HG03139 (cell line): ENCODE data around the gene SFXN1.
"Not testable (repeated sequence)": the region's sequence is repeated elsewhere in the genome, so short reads cannot be mapped to it uniquely, and the experiment has no call there.

ENCODE experiments used
- ATAC-seq: cut with Tn5 transposase; IDR thresholded peaks from one replicate; pipeline ENCODE4 v1.9.1; 2021; ENCODE audit not compliant: unreplicated experiment

SFXN1 gene, protein sequence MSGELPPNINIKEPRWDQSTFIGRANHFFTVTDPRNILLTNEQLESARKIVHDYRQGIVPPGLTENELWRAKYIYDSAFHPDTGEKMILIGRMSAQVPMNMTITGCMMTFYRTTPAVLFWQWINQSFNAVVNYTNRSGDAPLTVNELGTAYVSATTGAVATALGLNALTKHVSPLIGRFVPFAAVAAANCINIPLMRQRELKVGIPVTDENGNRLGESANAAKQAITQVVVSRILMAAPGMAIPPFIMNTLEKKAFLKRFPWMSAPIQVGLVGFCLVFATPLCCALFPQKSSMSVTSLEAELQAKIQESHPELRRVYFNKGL

DNA sequence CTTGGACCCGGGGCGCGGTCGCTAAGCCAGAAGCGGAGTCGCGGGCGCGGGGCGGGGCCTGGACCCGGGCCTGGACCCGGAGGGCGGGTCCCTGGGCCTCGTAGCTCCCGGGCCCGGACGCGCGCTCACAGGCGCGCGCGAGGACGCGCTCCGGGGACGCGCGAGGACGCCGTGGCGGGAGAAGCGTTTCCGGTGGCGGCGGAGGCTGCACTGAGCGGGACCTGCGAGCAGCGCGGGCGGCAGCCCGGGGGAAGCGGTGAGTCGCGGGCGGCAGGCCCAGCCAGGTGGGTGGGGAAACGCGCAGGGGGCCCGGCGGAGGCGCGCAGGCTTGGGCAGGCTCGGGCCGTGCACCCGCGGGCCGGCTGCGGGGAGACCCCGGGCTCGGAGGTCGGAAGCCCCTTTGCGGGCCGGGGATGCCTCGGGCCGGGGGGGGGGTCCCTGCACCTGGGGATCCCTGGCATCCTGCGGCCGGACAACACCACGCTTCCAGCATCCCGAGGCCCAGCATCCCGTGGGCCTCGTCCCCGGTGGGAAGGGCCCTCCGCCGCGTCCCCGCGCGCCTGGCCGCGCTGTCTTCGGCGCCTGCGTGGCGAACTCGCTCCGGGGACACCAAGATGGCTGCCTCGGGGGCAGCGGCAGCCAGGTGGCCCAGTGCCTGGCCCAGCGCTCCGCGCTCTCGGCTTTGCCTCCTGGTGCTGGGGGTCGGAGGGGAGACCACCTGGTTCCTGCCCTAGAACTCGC is at the start of gene SFXN1:
TSS of gene SFXN1 (plus strand) at position 177 of the 741 bp plus-strand sequence. CDS start 13,544 bp downstream, outside the sequence.
- peak; percentile 93 for ATAC-seq

DNA sequence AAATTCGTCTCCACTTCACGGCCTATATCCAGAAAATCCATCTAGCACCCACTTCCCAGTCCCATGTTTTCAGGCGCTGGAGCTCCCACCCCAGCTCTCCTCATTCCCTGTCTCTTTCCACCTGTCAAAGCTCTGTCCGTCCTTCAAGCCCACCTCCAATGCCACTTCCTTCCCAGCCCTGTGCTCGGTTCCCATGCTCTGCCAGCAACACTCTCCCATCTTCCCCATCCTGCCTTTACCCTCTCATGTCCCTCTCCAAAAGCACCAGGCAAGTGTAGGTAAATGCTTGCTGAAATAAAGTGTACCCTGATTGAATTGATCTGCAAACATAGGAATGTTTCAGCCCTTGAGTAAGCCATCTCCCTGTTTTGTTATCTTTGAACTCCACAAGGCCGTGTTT is 43.6 kb upstream of the SFXN1 start:
- ATAC-seq, result no peak

DNA sequence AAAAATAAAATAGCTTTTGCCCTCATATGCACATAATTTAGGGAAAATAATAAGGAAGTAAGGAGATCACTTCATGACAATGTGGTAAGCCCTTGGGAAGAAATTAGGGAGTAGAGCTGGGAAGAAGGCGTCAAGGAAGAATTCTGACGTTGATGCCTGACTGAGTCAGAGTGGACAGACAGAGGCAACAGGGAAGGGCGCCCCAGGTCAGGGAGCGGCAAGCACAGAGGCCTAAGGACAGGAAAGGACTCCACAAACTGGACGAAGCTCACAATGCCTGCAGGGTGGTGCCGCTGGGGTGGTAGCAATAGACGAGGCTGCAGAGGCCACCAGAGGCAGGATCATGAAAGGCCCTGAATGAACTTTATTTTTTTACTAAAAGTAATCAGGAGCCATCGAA is 42.0 kb upstream of the SFXN1 start:
- no peak for ATAC-seq

DNA sequence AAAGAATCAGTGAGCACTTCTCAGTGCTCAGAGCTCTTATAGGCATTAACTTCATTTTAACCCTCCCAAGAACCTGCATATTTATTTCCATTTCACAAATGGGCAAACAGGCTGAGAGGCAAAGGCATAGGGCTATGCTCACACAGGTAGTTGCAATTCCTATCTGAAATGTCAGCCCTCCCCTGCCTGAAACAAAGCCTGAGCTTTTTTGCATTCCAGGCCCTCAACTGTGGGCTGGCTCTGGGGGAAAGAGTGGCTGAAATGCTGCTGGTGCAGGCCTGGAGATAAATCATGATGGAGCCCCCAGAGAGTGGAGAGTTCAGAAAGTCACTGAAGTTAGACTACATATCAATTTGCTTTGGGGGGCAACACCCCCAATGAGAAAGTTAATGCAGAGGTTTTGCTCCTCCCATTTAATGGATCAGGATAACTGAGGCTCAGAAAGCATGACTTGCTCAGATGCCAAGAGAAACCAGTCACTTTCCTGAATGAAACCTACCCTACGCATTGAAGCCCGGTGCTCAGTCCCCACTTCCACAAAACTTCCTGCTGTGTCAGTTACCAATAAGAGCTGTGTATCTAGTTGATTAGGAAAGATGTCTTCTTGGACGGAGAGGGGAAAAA is 40.0 kb upstream of the SFXN1 start:
- no peak for ATAC-seq

DNA sequence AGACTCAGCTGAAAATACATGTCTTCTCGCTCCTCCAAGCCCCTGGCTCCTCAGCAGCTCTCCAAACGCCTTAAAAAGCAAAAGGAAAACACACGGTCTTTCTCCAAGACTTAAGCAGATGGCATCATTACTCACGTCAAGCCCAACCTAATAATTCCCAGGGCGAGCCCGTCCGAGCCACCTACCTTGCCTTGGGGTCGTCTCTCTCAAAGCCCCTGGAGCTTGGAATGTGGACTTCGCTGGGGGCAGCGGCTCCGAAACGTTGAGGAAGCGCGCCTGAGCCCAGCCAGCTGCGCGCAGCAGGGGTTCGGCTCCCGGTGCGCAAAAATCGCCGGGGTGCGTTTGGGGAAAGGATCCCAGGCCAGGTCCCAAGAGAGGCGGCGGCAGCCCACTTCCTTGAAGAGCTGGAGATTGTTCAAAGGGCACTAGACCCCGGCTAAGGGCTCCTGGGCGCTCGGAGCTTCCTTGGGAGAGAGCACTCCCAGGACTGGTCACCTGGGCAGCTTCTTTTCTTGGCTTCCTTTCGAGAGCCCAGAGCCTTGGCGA is 34.8 kb upstream of the SFXN1 start:
- ATAC-seq, result no peak

DNA sequence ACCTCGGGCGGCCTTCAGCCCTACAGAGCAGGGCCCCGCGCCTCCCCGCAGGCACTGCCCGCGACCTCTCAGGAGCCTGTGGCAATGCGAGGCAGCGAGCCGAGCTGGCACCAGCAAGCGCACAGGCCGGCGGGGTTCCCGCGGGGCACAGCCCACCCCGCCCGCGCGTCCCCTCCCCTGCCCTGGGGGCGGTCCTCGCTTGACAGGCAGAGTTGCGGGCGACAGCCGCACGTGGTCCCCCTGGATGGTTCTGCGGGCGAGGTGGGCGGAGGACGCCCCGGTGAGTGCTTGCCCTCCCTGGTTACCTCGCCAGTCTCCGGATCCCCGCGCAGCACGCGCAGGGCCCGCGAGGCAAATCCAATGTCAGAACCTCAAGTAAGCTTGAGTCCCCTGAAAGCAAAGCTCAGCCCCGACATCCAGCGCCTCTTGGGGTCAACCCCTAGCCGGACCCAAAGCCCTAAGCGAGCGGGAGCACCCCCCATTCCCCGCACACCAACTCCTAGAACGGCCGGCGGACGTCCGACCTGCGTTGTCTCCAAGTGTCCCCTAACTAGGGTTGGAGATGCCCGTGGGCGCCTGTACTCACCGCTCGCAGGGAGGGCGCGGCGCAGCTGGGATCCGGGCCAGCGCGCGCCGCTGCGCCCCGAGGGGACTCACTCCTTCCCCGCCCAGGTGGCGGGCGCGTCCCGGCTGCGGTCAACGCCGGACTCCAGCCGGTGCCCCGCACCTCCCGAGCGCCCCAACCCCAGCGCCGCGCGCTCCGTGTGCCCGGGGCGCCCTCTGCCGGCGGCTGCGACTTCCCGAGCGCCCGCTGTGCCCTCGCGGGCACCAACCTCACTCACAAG is 34.1 kb upstream of the SFXN1 start, which contains the start of gene DRD1:
TSS of gene DRD1 (minus strand) at position 123 of the 845 bp plus-strand sequence. CDS start 1,083 bp downstream, outside the sequence.
- ATAC-seq, result no peak

DNA sequence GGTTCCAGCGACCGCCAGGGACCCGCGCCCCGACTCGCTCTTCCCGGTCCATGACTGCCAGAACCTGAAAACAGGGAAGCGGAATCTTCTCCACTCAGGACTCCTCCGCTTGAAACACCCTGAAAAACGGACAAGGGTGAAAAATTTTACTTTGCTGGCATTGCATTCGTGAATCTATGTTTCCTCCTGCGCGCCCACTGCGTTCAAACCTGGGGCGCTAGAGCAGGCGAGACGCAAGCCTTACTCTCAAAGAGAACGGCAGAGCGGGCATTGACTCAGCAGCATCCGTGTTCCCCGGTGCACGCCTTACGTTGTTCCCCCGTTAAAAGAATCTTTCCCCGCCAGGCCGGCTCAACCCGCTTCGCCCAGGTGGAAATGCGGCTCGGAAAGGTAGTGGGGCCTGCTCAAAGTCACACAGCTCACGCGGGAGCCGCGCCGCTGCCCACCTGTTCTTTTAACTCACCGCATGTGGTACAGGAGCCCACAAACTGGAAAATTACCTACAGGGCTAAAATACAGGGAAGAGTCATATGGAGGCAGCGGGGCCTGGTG is 33.4 kb upstream of the SFXN1 start:
- ATAC-seq, result no peak

DNA sequence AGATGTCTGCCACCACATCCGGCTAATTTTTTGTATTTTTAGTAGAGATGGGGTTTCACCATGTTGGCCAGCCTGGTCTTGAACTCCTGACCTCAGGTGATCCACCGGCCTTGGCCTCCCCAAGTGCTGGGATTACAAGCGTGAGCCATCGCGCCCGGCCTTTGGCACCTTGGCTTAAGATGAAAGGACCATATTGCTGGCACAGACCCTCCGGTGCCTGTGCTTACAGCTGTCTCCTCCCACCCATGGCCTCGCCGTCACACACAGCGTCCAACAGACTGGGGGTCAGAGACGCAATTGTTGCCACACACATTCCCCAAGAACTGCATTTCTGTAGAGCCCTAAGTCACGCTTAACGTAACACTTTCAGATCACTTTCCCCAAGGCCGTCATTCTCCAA is 32.0 kb upstream of the SFXN1 start:
- ATAC-seq, result not testable (repeated sequence)

DNA sequence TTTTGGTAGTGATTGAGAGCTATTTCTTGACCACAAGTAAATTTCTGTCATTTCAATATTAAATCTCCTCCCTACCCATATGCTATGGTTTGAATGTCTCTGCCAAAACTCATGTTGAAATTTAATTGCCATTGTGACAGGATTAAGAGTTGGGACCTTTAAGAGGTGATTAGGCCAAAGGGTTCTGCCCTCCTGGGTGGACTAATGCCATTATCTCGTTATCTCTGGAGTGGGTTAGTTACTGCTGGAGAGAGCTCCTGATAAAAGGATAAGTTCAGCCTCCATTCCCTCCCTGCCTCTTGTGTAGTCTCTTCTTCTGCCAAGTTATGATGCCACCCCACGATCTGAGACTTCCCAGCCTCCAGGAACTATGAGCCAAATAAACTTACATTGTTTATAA is 30.8 kb upstream of the SFXN1 start:
- no peak for ATAC-seq

DNA sequence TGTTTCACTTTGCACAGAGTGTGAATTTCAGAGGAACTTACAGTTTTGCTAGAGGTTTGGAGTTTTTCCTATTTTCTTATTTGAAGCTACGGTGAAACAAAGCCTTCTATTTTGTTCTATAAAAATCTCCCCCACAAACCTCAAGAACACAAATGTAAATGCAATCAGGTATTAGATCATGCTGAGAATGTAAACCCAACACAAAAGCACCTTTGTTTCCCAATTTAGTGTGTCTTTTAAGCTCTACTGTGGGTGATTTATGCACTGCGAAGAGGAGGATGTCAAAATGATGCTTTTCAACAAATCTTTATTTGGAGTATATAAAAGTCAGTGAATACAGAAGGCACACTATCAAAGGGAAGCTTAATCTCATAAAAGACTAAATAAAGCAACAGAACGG is 30.1 kb upstream of the SFXN1 start:
- no peak for ATAC-seq

DNA sequence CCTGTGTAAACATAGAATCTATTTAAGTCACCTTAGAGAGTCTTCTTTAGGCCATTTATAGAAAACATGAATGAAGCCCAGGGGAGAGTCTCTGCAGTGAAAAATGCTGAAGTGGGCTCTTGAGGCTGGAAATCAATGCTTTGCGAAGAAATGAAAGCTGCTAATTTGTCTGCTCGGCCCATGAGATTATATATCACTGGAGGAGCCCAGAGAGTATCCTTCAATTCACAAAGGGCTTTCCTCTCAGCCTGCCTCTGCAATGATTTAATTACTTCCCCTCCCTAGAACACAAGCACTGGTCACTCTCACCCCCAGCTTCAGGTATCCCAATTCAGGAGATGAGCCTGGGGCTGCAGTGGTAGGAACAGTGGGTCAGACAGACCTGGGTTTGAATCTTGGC is 26.2 kb upstream of the SFXN1 start:
- ATAC-seq, result no peak

DNA sequence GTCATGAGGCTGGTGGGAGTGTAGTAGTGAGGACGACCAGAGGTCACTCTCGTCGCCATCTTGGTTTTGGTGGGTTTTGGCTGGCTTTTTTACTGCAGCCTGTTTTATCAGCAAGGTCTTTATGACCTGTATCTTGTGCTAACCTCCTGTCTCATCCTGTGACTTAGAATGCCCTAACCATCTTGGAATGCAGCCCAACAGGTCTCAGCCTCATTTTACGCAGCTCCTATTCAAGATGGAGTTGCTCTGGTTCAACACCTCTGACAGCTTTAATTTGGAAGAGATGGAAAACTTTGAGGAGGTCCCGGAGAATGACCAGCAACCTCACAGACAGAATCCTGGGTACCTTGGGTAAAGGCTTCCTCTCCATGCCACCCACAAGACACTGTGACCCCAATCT is 24.0 kb upstream of the SFXN1 start:
- ATAC-seq, result not testable (repeated sequence)

DNA sequence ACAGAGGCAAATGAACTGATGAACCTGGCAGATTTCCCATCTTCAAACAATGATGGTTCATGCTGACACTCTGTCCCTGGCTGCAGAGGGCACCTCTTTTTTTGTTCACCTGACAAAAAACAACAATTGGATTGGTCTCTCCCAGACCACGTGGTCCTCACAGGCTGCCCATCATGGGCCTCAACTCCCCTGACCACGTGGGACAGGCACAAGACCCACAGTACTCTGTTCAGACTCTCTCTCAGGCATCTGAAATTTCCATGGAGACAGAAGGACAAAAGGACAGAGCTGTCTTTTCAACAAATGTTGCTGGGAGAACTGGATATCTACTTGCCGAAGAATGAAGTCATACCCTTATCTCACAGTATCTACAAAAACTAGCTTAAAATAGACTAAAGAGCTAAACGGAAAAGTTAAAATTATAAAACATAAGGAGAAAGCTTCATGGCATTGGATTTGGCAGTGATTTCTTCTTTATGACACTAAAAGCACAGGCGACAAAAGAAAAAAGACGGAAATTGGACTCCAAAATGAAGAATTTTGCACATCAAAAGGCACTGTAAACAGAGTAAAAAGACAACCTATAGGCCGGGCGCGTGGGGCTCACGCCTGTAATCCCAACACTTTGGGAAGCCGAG is 22.1 kb upstream of the SFXN1 start:
- ATAC-seq, result no peak

DNA sequence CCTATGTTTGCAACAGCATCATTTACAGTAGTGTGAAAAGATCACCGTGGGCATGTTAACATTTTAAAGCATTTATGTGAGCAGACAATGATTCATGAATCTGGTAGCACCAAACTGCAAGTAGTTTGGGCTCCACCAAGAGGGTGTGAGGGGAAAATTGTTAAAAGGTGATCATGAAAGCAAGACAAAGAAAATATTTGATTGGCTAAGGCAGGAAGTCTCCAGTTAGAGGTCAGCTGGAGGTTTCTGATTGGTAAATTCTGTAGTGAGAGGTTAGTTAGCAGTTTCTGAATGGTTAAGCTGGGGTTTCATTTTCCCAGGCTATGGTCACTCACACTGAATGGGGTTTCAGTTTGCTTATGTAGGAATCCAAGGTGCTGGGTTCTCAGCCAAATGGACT is 20.9 kb upstream of the SFXN1 start:
- ATAC-seq, result peak; percentile 95

DNA sequence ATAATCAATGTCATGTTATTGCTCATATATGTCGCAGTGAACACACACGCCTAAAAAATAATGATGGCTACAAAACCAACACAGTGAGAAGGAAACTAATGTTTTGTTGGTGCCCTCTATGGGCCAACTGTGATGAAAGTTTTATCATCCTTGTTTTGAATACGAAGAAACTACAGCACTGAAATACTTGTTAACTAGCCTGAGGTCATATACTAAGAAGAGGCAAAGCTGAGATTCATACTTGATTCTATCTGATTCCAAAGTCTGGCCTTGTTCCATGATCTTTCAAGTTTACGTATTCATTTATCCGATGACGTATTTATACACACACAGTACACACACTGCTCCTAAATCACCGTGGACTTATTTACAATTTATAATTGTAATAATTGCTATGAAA is 18.2 kb upstream of the SFXN1 start:
- ATAC-seq, result no peak

DNA sequence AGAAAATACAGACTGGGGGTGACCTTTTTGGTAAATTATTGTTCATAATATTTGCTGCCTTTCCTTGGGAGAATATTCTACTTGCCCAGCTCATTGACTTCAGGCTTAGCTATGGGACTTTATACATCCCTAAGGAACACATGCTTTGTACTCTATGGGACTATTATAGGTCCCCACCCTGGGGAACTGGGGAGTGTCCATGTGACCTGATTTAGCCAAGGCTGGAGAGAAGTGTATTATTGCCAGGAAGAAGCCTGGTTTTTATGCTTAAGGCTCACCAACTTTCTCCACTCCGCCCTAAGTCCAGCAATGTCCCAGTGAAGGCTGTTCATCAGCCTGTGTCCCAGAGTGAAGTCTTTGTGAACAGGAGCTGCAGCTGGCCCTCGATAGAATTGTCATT is 17.8 kb upstream of the SFXN1 start:
- ATAC-seq, result no peak

DNA sequence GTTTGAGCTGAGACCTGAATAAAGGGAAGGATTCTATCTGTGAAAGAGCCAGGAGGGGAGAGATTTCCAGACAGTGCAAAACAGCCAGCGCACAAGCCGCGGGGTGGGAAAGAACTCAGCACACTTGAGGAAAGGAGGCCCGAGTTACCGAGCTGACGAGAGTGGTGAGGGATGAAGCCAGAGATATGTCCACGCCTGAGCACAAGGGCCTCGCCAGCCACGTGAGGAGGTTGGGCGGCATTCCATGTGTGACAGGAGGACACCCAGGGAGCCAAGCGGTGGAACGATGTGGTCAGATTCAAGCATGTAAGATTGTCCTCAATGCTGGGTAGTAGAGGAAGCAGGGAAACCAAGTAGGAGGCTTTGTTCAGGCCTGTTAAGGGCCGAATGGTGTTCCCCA is 17.0 kb upstream of the SFXN1 start:
- no peak for ATAC-seq

DNA sequence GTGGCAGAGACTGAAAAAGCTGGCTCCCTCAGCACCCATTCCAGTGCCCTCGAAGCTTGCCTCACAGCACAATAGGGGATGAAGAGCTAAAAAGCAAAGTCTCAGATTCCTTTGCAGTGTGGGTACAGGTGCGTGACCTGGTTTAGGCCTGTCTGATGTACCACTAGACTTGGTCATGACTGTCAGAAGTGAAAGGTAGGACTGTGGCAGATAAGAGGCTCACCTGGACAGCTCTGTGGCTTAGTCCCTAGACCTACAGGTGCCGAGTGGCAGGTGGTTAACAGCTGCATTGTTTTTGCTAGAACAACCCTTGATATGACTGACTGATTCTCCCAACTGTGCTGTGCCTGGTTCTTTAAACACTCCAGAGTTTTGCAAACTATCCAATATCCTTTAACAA is 14.7 kb upstream of the SFXN1 start:
- ATAC-seq, result no peak

DNA sequence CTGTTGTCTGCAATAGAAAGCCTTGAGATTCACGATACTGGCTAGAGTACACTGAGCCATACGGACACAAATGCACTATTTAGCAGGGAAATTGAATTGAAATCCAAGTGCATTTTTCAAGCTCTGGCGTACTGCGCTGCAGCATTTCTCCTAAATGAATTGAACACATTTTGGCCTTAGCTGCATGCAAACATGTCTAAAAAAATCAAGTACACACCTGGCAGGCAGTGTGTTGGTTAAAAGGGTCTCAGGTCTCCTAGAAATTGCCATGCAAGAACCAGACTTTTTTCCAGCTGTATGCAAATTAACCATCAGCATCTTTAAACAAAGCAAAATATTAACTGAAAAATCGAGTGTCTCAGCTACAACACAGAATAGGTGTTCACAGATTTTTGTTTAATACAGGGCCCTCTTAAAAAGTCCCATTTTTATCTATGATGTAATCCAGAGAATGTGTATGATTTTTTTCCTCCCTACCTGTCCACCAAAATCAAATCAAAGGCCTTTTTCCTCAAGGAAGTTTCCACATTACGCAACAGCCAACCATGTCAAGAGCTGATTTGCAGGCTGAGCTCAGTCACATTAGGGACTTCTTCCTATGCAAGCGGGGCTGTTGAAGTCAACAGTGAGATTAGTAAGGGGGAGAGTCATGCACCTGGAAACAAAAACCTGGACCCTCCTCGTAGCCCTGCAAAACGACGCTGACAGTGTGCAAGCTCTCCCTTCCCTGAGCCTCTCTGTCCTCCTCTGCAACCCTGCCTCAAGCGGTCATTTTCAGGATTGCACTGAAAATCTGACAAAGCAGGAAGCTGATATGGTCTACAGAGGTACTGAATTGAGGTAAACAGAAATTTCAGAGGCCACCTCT is 14.1 kb upstream of the SFXN1 start:
- peak; percentile 99 for ATAC-seq
